Measurements from ENCODE around the gene CYBRD1. TPM values are rescaled to one million over a fixed set of nuclear protein-coding genes. Genes with fewer than 3 reads are reported as not detected.

Gene CYBRD1
- total RNA-seq, 4 donors from 2014 or later = 99.4 to 218 (median 157) TPM

- WGBS = 50% methylated on average over 2 of the region's 2 CpGs
- no peak for TF ChIP-seq POLR2AphosphoS5 (IDR thresholded peaks at IDR 0.05)
- no peak for TF ChIP-seq EP300 (IDR thresholded peaks at IDR 0.05)
- no peak for TF ChIP-seq CTCF (IDR thresholded peaks at IDR 0.05)
- Histone ChIP-seq H3K4me3 (no peak overlapping the region), H3K36me3 (no peaks in the 10 kb centered on the region), H3K9me3 (no peaks in the 10 kb centered on the region), H3K4me1 (peaks cover 4% of the 10 kb centered on the region), H3K27ac (no peak overlapping the region), H3K27me3 (no peaks in the 10 kb centered on the region)
- DNase-seq (ENCODE audit: low spot score in 2 of 2) = no peak
These were observed 73.6 kb downstream of the CYBRD1 start for GRCh38 chr2:171595896-171596295.

GRCh38 chr2:171598713-171599319 lies 76.5 kb downstream of the CYBRD1 start:
- Histone ChIP-seq H3K9me3 (no peaks in the 10 kb centered on the region), H3K4me3 (no peak overlapping the region), H3K27ac (no peak overlapping the region), H3K27me3 (no peaks in the 10 kb centered on the region), H3K36me3 (no peaks in the 10 kb centered on the region), H3K4me1 (peaks cover 4% of the 10 kb centered on the region)
- no peak for DNase-seq (ENCODE audit: low spot score in 2 of 2)
- 17% methylated on average over 7 of the region's 7 CpGs for WGBS
- no peak for TF ChIP-seq EP300 (IDR thresholded peaks at IDR 0.05)
- peak in 1 of 2 donors; percentile 68 for TF ChIP-seq CTCF (IDR thresholded peaks at IDR 0.05)

- TF ChIP-seq EP300 (IDR thresholded peaks at IDR 0.05) (no peak), CTCF (IDR thresholded peaks at IDR 0.05) (no peak), POLR2AphosphoS5 (IDR thresholded peaks at IDR 0.05) (no peak), POLR2A (IDR thresholded peaks at IDR 0.05) (no peak)
- H3K27ac ChIP-seq = no peak overlapping the region
- H3K36me3 ChIP-seq = no peaks in the 10 kb centered on the region
- H3K4me1 ChIP-seq = peaks cover 4% of the 10 kb centered on the region
- no peaks in the 10 kb centered on the region for H3K9me3 ChIP-seq
- no peaks in the 10 kb centered on the region for H3K27me3 ChIP-seq
- DNase-seq (ENCODE audit: low spot score in 2 of 2) = no peak
- no peak overlapping the region for H3K4me3 ChIP-seq
These were observed 77.9 kb downstream of the CYBRD1 start for GRCh38 chr2:171600126-171600525.

GRCh38 chr2:171602352-171602751 lies 80.1 kb downstream of the CYBRD1 start:
- Histone ChIP-seq H3K4me1 (peaks cover 4% of the 10 kb centered on the region), H3K27me3 (no peaks in the 10 kb centered on the region), H3K27ac (no peak overlapping the region), H3K4me3 (no peak overlapping the region), H3K36me3 (no peaks in the 10 kb centered on the region), H3K9me3 (no peaks in the 10 kb centered on the region)
- no peak for DNase-seq (ENCODE audit: low spot score in 2 of 2)
- WGBS = 73% methylated on average over 5 of the region's 5 CpGs
- TF ChIP-seq POLR2AphosphoS5 (IDR thresholded peaks at IDR 0.05) = no peak
- TF ChIP-seq POLR2A (IDR thresholded peaks at IDR 0.05) = no peak
- no peak for TF ChIP-seq CTCF (IDR thresholded peaks at IDR 0.05)
- TF ChIP-seq EP300 (IDR thresholded peaks at IDR 0.05) = no peak

Other genes starting within 250 kb of the CYBRD1 start
- gene METTL8, start 88.5 kb upstream of the CYBRD1 start, total RNA-seq = 10 to 100 TPM; 35.8 to 42.5 (median 38.7) TPM
- gene DCAF17, start 88.2 kb upstream of the CYBRD1 start, total RNA-seq = 10 to 100 TPM; 12.1 to 25.1 (median 15.1) TPM
- 10 to 100 TPM; 65.0 to 78.7 (median 67.9) TPM for gene DYNC1I2, start 165.0 kb downstream of the CYBRD1 start, total RNA-seq